H9 (cell line): Measurements from ENCODE around the gene OR2T3. TPM values are rescaled to one million over a fixed set of nuclear protein-coding genes. Genes with fewer than 3 reads are reported as not detected.
"Not testable (repeated sequence)": the region's sequence is repeated elsewhere in the genome, so short reads cannot be mapped to it uniquely, and the experiment has no call there.

Source experiments
- DNase-seq: peaks from one replicate; pipeline ENCODE4 v3.0.0-alpha.2; 2017
- H2AFZ ChIP-seq: one replicate; pipeline ENCODE4 v1.6.1; 2013; ENCODE audit warnings: mild to moderate bottlenecking, low read length, control low read depth, moderate library complexity
- H2AK5ac ChIP-seq: 2 replicates; pipeline ENCODE4 v1.6.1; 2013; ENCODE audit warnings: low read length, control low read depth, mixed read lengths; ENCODE audit not compliant: insufficient read length
- H2BK120ac ChIP-seq: one replicate; pipeline ENCODE4 v1.6.1; 2013; ENCODE audit warnings: low read depth, mild to moderate bottlenecking, low read length, control low read depth, inconsistent platforms; ENCODE audit not compliant: poor library complexity, severe bottlenecking
- H2BK12ac ChIP-seq: 2 replicates; pipeline ENCODE4 v1.6.1; 2013; ENCODE audit warnings: low read length, control low read depth, mixed read lengths, low read depth; ENCODE audit not compliant: insufficient read length
- H2BK15ac ChIP-seq: 2 replicates; pipeline ENCODE4 v1.6.1; 2013; ENCODE audit warnings: low read depth, low read length, control low read depth
- H2BK20ac ChIP-seq: one replicate; pipeline ENCODE4 v1.6.1; 2013; ENCODE audit warnings: low read depth, mild to moderate bottlenecking, low read length, control low read depth, inconsistent platforms; ENCODE audit not compliant: poor library complexity, severe bottlenecking
- H2BK5ac ChIP-seq: 2 replicates; pipeline ENCODE4 v1.6.1; 2013; ENCODE audit warnings: low read length, control low read depth, mixed read lengths; ENCODE audit not compliant: insufficient read length
- H3K14ac ChIP-seq: 2 replicates; pipeline ENCODE4 v1.6.1; 2013; ENCODE audit warnings: low read length, control low read depth; ENCODE audit not compliant: insufficient read depth
- H3K18ac ChIP-seq: 2 replicates; pipeline ENCODE4 v1.6.1; 2013; ENCODE audit warnings: low read depth, mild to moderate bottlenecking, mixed read lengths, low read length, control low read depth; ENCODE audit not compliant: insufficient read length
- H3K23ac ChIP-seq: 2 replicates; pipeline ENCODE4 v1.6.1; 2013; ENCODE audit warnings: low read length, control low read depth, mixed read lengths, low read depth; ENCODE audit not compliant: insufficient read length
- H3K23me2 ChIP-seq: 2 replicates; pipeline ENCODE4 v1.6.1; 2013; ENCODE audit warnings: low read depth, mild to moderate bottlenecking, mixed read lengths, low read length, control low read depth; ENCODE audit not compliant: insufficient read length, poor library complexity, severe bottlenecking
- H3K27ac ChIP-seq: 2 replicates; pipeline ENCODE4 v1.5.1; 2013; ENCODE audit warnings: low read length, control low read depth, mixed read lengths, low read depth; ENCODE audit not compliant: insufficient read length
- H3K27me3 ChIP-seq: 2 replicates; pipeline ENCODE4 v1.6.1; 2013; ENCODE audit warnings: low read length, control low read depth, inconsistent platforms; ENCODE audit not compliant: insufficient read depth
- H3K4ac ChIP-seq: 2 replicates; pipeline ENCODE4 v1.6.1; 2013; ENCODE audit warnings: low read depth, mild to moderate bottlenecking, control low read depth, inconsistent platforms, low read length, moderate library complexity
- H3K4me1 ChIP-seq: 2 replicates; pipeline ENCODE4 v1.6.1; 2013; ENCODE audit warnings: low read length, control low read depth, inconsistent platforms; ENCODE audit not compliant: insufficient read depth
- H3K4me2 ChIP-seq: 2 replicates; pipeline ENCODE4 v1.6.1; 2013; ENCODE audit warnings: low read length, control low read depth, mixed read lengths; ENCODE audit not compliant: insufficient read length, insufficient read depth
- H3K56ac ChIP-seq: 2 replicates; pipeline ENCODE4 v1.6.1; 2013; ENCODE audit warnings: low read depth, mild to moderate bottlenecking, mixed read lengths, low read length, control low read depth; ENCODE audit not compliant: insufficient read length
- H3K79me1 ChIP-seq: 2 replicates; pipeline ENCODE4 v1.6.1; 2013; ENCODE audit warnings: low read depth, mild to moderate bottlenecking, moderate library complexity, low read length, control low read depth, inconsistent platforms; ENCODE audit not compliant: insufficient read depth, poor library complexity, severe bottlenecking
- H3K79me2 ChIP-seq: 2 replicates; pipeline ENCODE4 v1.6.1; 2013; ENCODE audit warnings: low read length, control low read depth, inconsistent platforms; ENCODE audit not compliant: insufficient read depth
- H3K9ac ChIP-seq: 2 replicates; pipeline ENCODE4 v1.6.1; 2013; ENCODE audit warnings: low read length, control low read depth, mixed read lengths; ENCODE audit not compliant: insufficient read length; ENCODE audit errors: extremely low read depth
- H3K9me3 ChIP-seq: one replicate; pipeline ENCODE4 v1.6.1; 2013; ENCODE audit warnings: low read depth, low read length, inconsistent platforms; ENCODE audit not compliant: control insufficient read depth
- H3T11ph ChIP-seq: one replicate; pipeline ENCODE4 v1.6.1; 2013; ENCODE audit warnings: mild to moderate bottlenecking, low read length, control low read depth, inconsistent platforms
- H4K20me1 ChIP-seq: one replicate; pipeline ENCODE4 v1.6.1; 2013; ENCODE audit not compliant: control insufficient read depth, insufficient read length, insufficient read depth
- H4K5ac ChIP-seq: 2 replicates; pipeline ENCODE4 v1.6.1; 2013; ENCODE audit warnings: low read depth, mild to moderate bottlenecking, mixed read lengths, low read length, control low read depth; ENCODE audit not compliant: insufficient read length
- H4K8ac ChIP-seq: replicated peaks from 2 replicates; pipeline ENCODE4 v1.6.1; 2013; ENCODE audit warnings: low read length, control low read depth, mixed read lengths, low read depth; ENCODE audit not compliant: insufficient read length
- H4K91ac ChIP-seq: 2 replicates; pipeline ENCODE4 v1.6.1; 2013; ENCODE audit warnings: low read depth, mild to moderate bottlenecking, moderate library complexity, mixed read lengths, low read length, control low read depth; ENCODE audit not compliant: insufficient read length
- H3K27ac Mint-ChIP-seq, 3 experiments: 2 replicates in 2 of 3; 3 replicates in 1 of 3; pipeline ENCODE4 v1.8.0; 2020 to 2021; ENCODE audit warnings: mixed read lengths in 3 of 3, mild to moderate bottlenecking in 1 of 3, moderate library complexity in 1 of 3
- H3K27me3 Mint-ChIP-seq: 2 replicates; pipeline ENCODE4 v1.8.0; 2021; ENCODE audit warnings: low read depth, mild to moderate bottlenecking, moderate library complexity, mixed read lengths
- H3K36me3 Mint-ChIP-seq, 3 experiments: 2 replicates in 2 of 3; 3 replicates in 1 of 3; pipeline ENCODE4 v1.8.0; 2020 to 2021; ENCODE audit warnings: low read depth in 3 of 3, mixed read lengths in 3 of 3; ENCODE audit not compliant: insufficient read depth in 1 of 3
- H3K4me1 Mint-ChIP-seq, 2 experiments: 2 replicates each; pipeline ENCODE4 v1.8.0; 2020; ENCODE audit warnings: mixed read lengths in 2 of 2
- H3K4me3 Mint-ChIP-seq, 2 experiments: 2 replicates in 1 of 2; 3 replicates in 1 of 2; pipeline ENCODE4 v1.8.0; 2020 to 2021; ENCODE audit warnings: mild to moderate bottlenecking in 2 of 2, mixed read lengths in 2 of 2, moderate library complexity in 1 of 2
- H3K9me3 Mint-ChIP-seq, 2 experiments: 2 replicates in 1 of 2; 3 replicates in 1 of 2; pipeline ENCODE4 v1.8.0; 2020; ENCODE audit warnings: mild to moderate bottlenecking in 2 of 2, mixed read lengths in 2 of 2, moderate library complexity in 1 of 2
- WGBS: extraction: QIAGEN DNeasy Blood & Tissue Kit; methylation state at CpG from one replicate; pipeline ENCODE4 v1.1.7; 2013; ENCODE audit warnings: missing lambda C conversion rate, low lambda C conversion rate, mixed read lengths; ENCODE audit not compliant: insufficient read length; ENCODE audit errors: extremely low coverage; 5-methylcytosine and 5-hydroxymethylcytosine counted together
- total RNA-seq: library from RNA; stranded (reverse); gene quantifications from 2 replicates; pipeline ENCODE4 v1.2.1, GENCODE V29; 2021

The OR2T3 gene
- total RNA-seq, 1 experiment from 2014 or later: not detected

DNA sequence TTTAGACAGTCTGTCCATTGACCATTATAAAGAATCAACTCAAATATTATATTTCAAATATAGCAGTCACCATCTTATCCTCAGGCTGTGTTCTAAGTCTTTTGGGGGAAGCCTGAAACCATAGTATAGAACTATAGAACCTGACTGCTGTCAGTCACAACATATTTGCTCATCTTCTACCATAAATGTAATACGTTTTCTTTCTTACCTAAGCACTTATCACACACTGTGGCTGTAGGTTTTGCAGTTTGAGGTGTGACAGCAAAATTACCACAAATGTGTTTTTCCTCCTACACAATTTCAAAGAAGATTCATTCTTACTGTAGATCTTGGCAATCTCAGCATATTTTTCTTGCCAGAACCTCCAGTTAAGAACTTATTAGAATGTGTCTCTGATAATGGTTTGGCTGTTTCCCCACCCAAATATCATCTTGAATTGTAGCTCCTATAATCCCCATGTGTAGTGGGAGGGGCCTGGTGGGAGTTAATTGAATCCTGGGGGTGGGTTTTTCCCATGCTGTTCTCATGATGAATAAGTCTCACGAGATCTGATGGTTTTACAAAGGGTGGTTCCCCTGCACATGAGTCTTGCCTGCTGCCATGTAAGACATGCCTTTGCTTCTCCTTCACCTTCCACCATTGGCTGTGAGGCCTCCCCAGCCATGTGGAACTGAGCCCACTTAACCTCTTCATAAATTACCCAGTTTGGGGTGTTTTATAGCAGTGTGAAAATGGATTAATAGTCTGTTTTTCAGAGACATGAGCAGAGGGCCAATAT is 30.5 kb upstream of the OR2T3 start:
- H3K27me3 Mint-ChIP-seq, H3K56ac ChIP-seq, H3K9ac ChIP-seq, H4K91ac ChIP-seq, DNase-seq, H3T11ph ChIP-seq, H3K4me1 ChIP-seq, H3K4me3 Mint-ChIP-seq, H2BK20ac ChIP-seq, H3K23ac ChIP-seq, H3K4ac ChIP-seq, H2AK5ac ChIP-seq, H3K79me1 ChIP-seq, H3K4me1 Mint-ChIP-seq, H3K23me2 ChIP-seq, H3K14ac ChIP-seq, H4K20me1 ChIP-seq, H3K18ac ChIP-seq, H3K27ac ChIP-seq, H3K27me3 ChIP-seq, H4K5ac ChIP-seq, H3K4me2 ChIP-seq, H2BK12ac ChIP-seq, H2BK120ac ChIP-seq, H2BK15ac ChIP-seq, H3K79me2 ChIP-seq, H4K8ac ChIP-seq, H3K27ac Mint-ChIP-seq, H2BK5ac ChIP-seq, H2AFZ ChIP-seq: not testable (repeated sequence)
- peaks cover 33% of the 10 kb centered on the region for H3K9me3 ChIP-seq
- WGBS: no CpG with 5 or more reads among the region's 2 CpGs
- Mint-ChIP-seq H3K9me3 (peaks cover 71 to 75% of the 10 kb centered on the region in 2 experiments), H3K36me3 (peaks cover 0 to 15% (median 6%) of the 10 kb centered on the region in 3 experiments; a peak in 2 of 7 replicates)

DNA sequence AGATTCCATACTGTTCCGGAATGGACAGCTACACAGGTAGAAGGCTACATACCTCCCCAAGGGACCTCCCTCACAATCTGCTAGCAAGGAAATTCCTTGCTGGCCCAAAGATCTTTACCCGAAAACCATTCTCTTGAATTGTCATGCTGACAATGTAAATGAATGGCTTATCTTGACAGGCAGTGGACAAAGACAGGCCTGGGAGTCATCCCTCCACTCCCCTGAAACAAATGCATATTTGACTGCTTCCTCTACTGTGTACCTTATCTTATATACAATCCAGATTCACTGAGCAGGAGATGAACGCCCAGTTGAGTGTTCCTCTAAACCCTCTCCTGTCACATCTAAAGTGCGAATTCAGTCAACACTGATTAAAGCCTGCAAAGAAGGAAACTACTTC is 28.5 kb upstream of the OR2T3 start:
- H3K79me2 ChIP-seq, H2AK5ac ChIP-seq, H3K79me1 ChIP-seq, H2BK20ac ChIP-seq, H3K23me2 ChIP-seq, H3K56ac ChIP-seq, H3K4me2 ChIP-seq, H3K23ac ChIP-seq, H2BK5ac ChIP-seq, H3K27me3 Mint-ChIP-seq, H2BK15ac ChIP-seq, H3K27ac ChIP-seq, H3K14ac ChIP-seq, H2AFZ ChIP-seq, H4K20me1 ChIP-seq, H2BK120ac ChIP-seq, H3K4me3 Mint-ChIP-seq, H4K5ac ChIP-seq, H3K4me1 ChIP-seq, H3K27ac Mint-ChIP-seq, H2BK12ac ChIP-seq, H3T11ph ChIP-seq, DNase-seq, H3K9ac ChIP-seq, H4K91ac ChIP-seq, H4K8ac ChIP-seq, H3K18ac ChIP-seq, H3K4ac ChIP-seq, H3K4me1 Mint-ChIP-seq, H3K27me3 ChIP-seq: not testable (repeated sequence)
- peaks cover 63 to 69% of the 10 kb centered on the region in 2 experiments for H3K9me3 Mint-ChIP-seq
- H3K9me3 ChIP-seq: peaks cover 33% of the 10 kb centered on the region
- H3K36me3 Mint-ChIP-seq: peaks cover 0 to 15% (median 6%) of the 10 kb centered on the region in 3 experiments; a peak in 2 of 7 replicates
- WGBS: no CpG with 5 or more reads among the region's 4 CpGs
